Esophagus squamous epithelium (tissue), 4 donors: ENCODE measurements around the gene LRRC59.

Experiments
- POLR2A ChIP-seq, 4 donors: fragments of 450-650 bp; IDR thresholded peaks; one replicate each; pipeline ENCODE4 v1.6.1; 2017; ENCODE audit warnings: antibody characterized with exemption in 4 of 4, mild to moderate bottlenecking in 4 of 4, moderate library complexity in 3 of 4
- TF ChIP-seq, protein P1 (sequence below), 6 experiments: fragments of 450-650 bp in 4 of 6; fragments of 200-600 bp in 2 of 6; sonication (generic) in 2 of 6; IDR thresholded peaks; one replicate each; pipeline ENCODE4 v1.5.1; 2016 to 2019; ENCODE audit warnings: antibody characterized with exemption in 6 of 6, mild to moderate bottlenecking in 4 of 6, moderate library complexity in 4 of 6

DNA sequence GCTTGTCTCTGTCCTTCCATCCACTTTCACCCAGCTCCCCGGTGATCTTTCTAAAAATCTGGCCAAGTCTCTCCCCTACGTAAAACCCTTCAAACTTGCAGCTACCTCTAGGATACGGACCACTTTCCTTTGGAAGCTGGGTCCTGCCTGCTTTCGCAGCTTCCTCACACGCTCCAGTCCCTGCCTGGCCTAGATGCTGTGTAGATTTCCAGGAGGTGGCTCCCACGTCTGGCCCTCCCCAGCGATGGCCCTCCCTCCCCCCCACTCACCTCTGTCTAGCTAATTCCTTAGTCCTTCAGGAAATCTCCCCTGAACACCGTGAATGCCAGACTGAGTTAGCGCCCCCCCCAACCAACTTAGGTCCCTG is 579 bp upstream of the LRRC59 start:
- TF ChIP-seq, protein P1, sequence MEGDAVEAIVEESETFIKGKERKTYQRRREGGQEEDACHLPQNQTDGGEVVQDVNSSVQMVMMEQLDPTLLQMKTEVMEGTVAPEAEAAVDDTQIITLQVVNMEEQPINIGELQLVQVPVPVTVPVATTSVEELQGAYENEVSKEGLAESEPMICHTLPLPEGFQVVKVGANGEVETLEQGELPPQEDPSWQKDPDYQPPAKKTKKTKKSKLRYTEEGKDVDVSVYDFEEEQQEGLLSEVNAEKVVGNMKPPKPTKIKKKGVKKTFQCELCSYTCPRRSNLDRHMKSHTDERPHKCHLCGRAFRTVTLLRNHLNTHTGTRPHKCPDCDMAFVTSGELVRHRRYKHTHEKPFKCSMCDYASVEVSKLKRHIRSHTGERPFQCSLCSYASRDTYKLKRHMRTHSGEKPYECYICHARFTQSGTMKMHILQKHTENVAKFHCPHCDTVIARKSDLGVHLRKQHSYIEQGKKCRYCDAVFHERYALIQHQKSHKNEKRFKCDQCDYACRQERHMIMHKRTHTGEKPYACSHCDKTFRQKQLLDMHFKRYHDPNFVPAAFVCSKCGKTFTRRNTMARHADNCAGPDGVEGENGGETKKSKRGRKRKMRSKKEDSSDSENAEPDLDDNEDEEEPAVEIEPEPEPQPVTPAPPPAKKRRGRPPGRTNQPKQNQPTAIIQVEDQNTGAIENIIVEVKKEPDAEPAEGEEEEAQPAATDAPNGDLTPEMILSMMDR (IDR thresholded peaks at IDR 0.05), result no peak
- TF ChIP-seq POLR2A (IDR thresholded peaks at IDR 0.05), result no peak
